Adrenal gland (tissue), 12 donors: ENCODE results near the gene VCP. TPM values are rescaled to one million over a fixed set of nuclear protein-coding genes. Genes with fewer than 3 reads are reported as not detected.

Experiments used
- DNase-seq, 7 donors: peaks; one replicate each; pipeline ENCODE4 v3.0.0-alpha.2; 2019 to 2020
- H3K27ac ChIP-seq, 5 donors: fragments of 200-600 bp; sonication (generic) in 4 of 5; 1 replicate in 3 of 5; 2 replicates in 2 of 5; pipeline versions ENCODE4 v1.5.1 to v1.8.0; 2016 to 2020; ENCODE audit warnings: mild to moderate bottlenecking in 1 of 5
- H3K27me3 ChIP-seq: fragments of 200-600 bp; 2 replicates; pipeline ENCODE4 v1.8.0; 2021
- H3K36me3 ChIP-seq, 2 donors: fragments of 200-600 bp; replicated peaks in 1 of 2; 1 replicate in 1 of 2; 2 replicates in 1 of 2; pipeline versions ENCODE4 v1.5.1 to v1.8.0; 2018 to 2022
- H3K4me1 ChIP-seq, 2 donors: fragments of 200-600 bp; replicated peaks in 1 of 2; 1 replicate in 1 of 2; 2 replicates in 1 of 2; pipeline versions ENCODE4 v1.5.1 to v1.8.0; 2018 to 2021
- H3K4me3 ChIP-seq, 4 donors: fragments of 200-600 bp; sonication (generic) in 3 of 4; one replicate each; pipeline ENCODE4 v1.5.1; 2016 to 2018
- H3K9me3 ChIP-seq, 3 donors: fragments of 200-600 bp; sonication (generic) in 1 of 3; replicated peaks in 1 of 3; 1 replicate in 2 of 3; 2 replicates in 1 of 3; pipeline versions ENCODE4 v1.5.1 to v1.8.0; 2016 to 2021
- CTCF ChIP-seq, 6 experiments: fragments of 450-650 bp in 4 of 6; fragments of 200-600 bp in 2 of 6; sonication (generic) in 1 of 6; IDR thresholded peaks; 1 replicate in 5 of 6; 2 replicates in 1 of 6; pipeline versions ENCODE4 v1.5.1 to v1.8.0; 2016 to 2021; ENCODE audit warnings: antibody characterized with exemption in 6 of 6, mild to moderate bottlenecking in 2 of 6, moderate library complexity in 1 of 6
- POLR2A ChIP-seq, 2 donors: fragments of 450-650 bp; IDR thresholded peaks; one replicate each; pipeline ENCODE4 v1.6.1; 2017; ENCODE audit warnings: antibody characterized with exemption in 2 of 2, mild to moderate bottlenecking in 2 of 2, moderate library complexity in 1 of 2
- WGBS, 4 donors: extraction: QIAGEN DNeasy Blood & Tissue Kit in 2 of 4; methylation state at CpG; one replicate each; pipeline versions ENCODE4 v1.1.5 to v1.1.7; 2013 to 2017; 5-methylcytosine and 5-hydroxymethylcytosine counted together
- intact Hi-C, 2 donors: fragments of 100-400 bp; cut with DNase I; formaldehyde crosslinking; loops; one replicate each; pipeline versions ENCODE4 v1.14.1 to v1.15.0; 2022 to 2023
- polyA plus RNA-seq, 3 donors: library from polyadenylated mRNA; stranded (reverse); fragments of 200-250 nt in 2 of 3; fragments of 350-450 nt in 1 of 3; fragmentation: Illumina TruSeq in 1 of 3; extraction: RNeasy Lipid Tissue Mini Kit (QIAGEN cat#74804) in 1 of 3; gene quantifications; one replicate each; pipeline ENCODE4 v1.2.3, GENCODE V29; 2013 to 2014
- total RNA-seq, 9 donors: library from RNA; depleted of rRNA in 4 of 9; stranded (reverse); fragments of >200 nt in 4 of 9; fragments of 120-200 nt in 1 of 9; fragmentation: NEBNext Ultra II Directional in 1 of 9; extraction: Animal tissue kit (Norgen Biotek cat#: 25700) in 1 of 9; gene quantifications; one replicate each; pipeline versions ENCODE4 v1.1.0 to v1.2.4, GENCODE V29; 2013 to 2023
- donor health status: healthy with polysubstance abuse.
- donor health status: Bipolar disorder and iron deficiency.
- donor health status: DM: yes; HTN: yes; CAD: no.
- donor health status: DM: no; HTN: no; CAD: no.
- donor health status: DM: no; HTN: no; CAD: no.
- donor health status: DM: yes; HTN: yes; CAD: no.

VCP gene
- total and polyA plus RNA-seq, 12 donors = 65.1 to 555 (median 251) TPM

- Histone ChIP-seq H3K27ac (peak overlapping the region; percentile 61 to 88 (median 76)), H3K4me3 (peak overlapping the region in 1 of 4 donors; percentile 75), H3K4me1 (peaks cover 42 to 61% of the 10 kb centered on the region in 2 donors), H3K27me3 (no peaks in the 10 kb centered on the region), H3K36me3 (peaks cover 0 to 12% of the 10 kb centered on the region in 2 donors), H3K9me3 (no peaks in the 10 kb centered on the region)
- DNase-seq = peak in 5 of 7 donors; percentile 45 to 82 (median 67)
- intact Hi-C loops = no loop called here
- WGBS, 4 donors = 65 to 89% (median 73%) methylated on average over 2 to 3 of the region's 3 CpGs
- TF ChIP-seq CTCF (IDR thresholded peaks at IDR 0.05) (no peak), POLR2A (IDR thresholded peaks at IDR 0.05) (no peak)
Measured at GRCh38 chr9:35112257-35113020, 40.0 kb upstream of the VCP start.

- Histone ChIP-seq H3K36me3 (peaks cover 0 to 24% of the 10 kb centered on the region in 2 donors), H3K4me3 (peak overlapping the region in 3 of 4 donors; percentile 59 to 92 (median 75)), H3K4me1 (peaks cover 37 to 51% of the 10 kb centered on the region in 2 donors), H3K27me3 (no peaks in the 10 kb centered on the region), H3K27ac (peak overlapping the region; percentile 69 to 94 (median 88)), H3K9me3 (no peaks in the 10 kb centered on the region)
- intact Hi-C loops = no loop called here
- TF ChIP-seq POLR2A (IDR thresholded peaks at IDR 0.05) = peak; percentile 60 to 88
- no peak for TF ChIP-seq CTCF (IDR thresholded peaks at IDR 0.05)
- DNase-seq = peak; percentile 98 to 100 (median 99)
- WGBS, 4 donors = 0 to 2% (median 1%) methylated on average over 12 to 57 of the region's 57 CpGs
Measured at GRCh38 chr9:35111001-35111933, 38.8 kb upstream of the VCP start.

- peaks cover 37 to 50% of the 10 kb centered on the region in 2 donors for H3K4me1 ChIP-seq
- peaks cover 0 to 33% of the 10 kb centered on the region in 2 donors for H3K36me3 ChIP-seq
- H3K4me3 ChIP-seq = peak overlapping the region in 1 of 4 donors; percentile 75
- intact Hi-C loops = no loop called here
- no peaks in the 10 kb centered on the region for H3K27me3 ChIP-seq
- TF ChIP-seq CTCF (IDR thresholded peaks at IDR 0.05) = no peak
- no peak for TF ChIP-seq POLR2A (IDR thresholded peaks at IDR 0.05)
- H3K9me3 ChIP-seq = no peaks in the 10 kb centered on the region
- peak overlapping the region in 4 of 5 donors; percentile 69 to 94 (median 86) for H3K27ac ChIP-seq
- WGBS, 4 donors = 10 to 28% (median 21%) methylated on average over 2 to 3 of the region's 3 CpGs
- DNase-seq = peak; percentile 62 to 82 (median 80)
Measured at GRCh38 chr9:35110327-35110761, 37.9 kb upstream of the VCP start.
